ENCODE results near the gene ZGPAT.

GRCh38 chr20:63678667-63679465, 29.0 kb upstream of the ZGPAT start:
- TF ChIP-seq SAP30 (IDR thresholded peaks at IDR 0.05; ENCODE audit: insufficient read depth, insufficient replicate concordance, low read length) (no peak), SIN3A (conservative IDR thresholded peaks at IDR 0.05 in 1 of 2, IDR thresholded peaks at IDR 0.05 in 1 of 2; ENCODE audit: low read depth in 1 of 2, low read length in 2 of 2) (no peak), POLR2A (IDR thresholded peaks at IDR 0.05; ENCODE audit: control extremely low read depth in 1 of 2, low read depth in 2 of 2, low read length in 2 of 2) (no peak), CTCF (IDR thresholded peaks at IDR 0.05; ENCODE audit: control extremely low read depth in 1 of 3, insufficient read depth in 1 of 3, low read depth in 1 of 3, low read length in 3 of 3) (no peak), EZH2 (IDR thresholded peaks at IDR 0.05; ENCODE audit: low read depth, low read length, severe bottlenecking) (no peak), SRF (IDR thresholded peaks at IDR 0.05; ENCODE audit: low read depth, low read length) (no peak), BACH1 (IDR thresholded peaks at IDR 0.05; ENCODE audit: low read length) (no peak), YY1 (IDR thresholded peaks at IDR 0.05; ENCODE audit: low read depth, low read length) (no peak), CBX8 (IDR thresholded peaks at IDR 0.05; ENCODE audit: borderline replicate concordance, low read depth, low read length) (no peak), ATF2 (IDR thresholded peaks at IDR 0.05; ENCODE audit: low read length) (no peak), RNF2 (IDR thresholded peaks at IDR 0.05; ENCODE audit: borderline replicate concordance, low read depth, low read length, missing control alignments, poor library complexity, severe bottlenecking) (no peak)

Data from H1 (cell line).